Adrenal gland (tissue), 5 donors: Measurements from ENCODE around the gene MCTP1.

Experiments used
- POLR2A ChIP-seq, 2 donors: fragments of 450-650 bp; IDR thresholded peaks; one replicate each; pipeline ENCODE4 v1.6.1; 2017; ENCODE audit warnings: antibody characterized with exemption in 2 of 2, mild to moderate bottlenecking in 2 of 2, moderate library complexity in 1 of 2
- TF ChIP-seq, protein P1 (sequence below), 6 experiments: fragments of 450-650 bp in 4 of 6; fragments of 200-600 bp in 2 of 6; sonication (generic) in 1 of 6; IDR thresholded peaks; 1 replicate in 5 of 6; 2 replicates in 1 of 6; pipeline versions ENCODE4 v1.5.1 to v1.8.0; 2016 to 2021; ENCODE audit warnings: antibody characterized with exemption in 6 of 6, mild to moderate bottlenecking in 2 of 6, moderate library complexity in 1 of 6
- donor health status: DM: no; HTN: no; CAD: no.

DNA sequence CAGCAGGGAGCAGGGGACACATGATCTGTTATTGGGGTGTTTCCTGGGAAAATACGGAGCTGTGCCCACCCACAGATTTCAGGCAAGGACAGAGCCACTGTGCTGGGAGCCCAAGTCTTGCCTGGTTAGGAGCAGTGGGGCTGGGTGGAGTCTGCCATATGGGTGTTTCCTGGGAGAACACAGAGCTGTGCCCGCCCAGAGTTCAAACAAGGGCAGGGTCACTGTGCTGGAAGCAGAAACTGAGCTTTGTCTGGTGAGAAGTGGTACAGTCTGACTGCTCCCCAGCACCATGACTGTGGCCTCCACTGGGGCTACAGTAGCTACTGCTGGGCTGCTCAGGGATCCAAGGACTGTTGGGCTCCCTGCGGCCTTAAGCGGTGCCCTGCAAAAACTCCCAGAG, 135.5 kb downstream of the MCTP1 start:
- TF ChIP-seq, protein P1, sequence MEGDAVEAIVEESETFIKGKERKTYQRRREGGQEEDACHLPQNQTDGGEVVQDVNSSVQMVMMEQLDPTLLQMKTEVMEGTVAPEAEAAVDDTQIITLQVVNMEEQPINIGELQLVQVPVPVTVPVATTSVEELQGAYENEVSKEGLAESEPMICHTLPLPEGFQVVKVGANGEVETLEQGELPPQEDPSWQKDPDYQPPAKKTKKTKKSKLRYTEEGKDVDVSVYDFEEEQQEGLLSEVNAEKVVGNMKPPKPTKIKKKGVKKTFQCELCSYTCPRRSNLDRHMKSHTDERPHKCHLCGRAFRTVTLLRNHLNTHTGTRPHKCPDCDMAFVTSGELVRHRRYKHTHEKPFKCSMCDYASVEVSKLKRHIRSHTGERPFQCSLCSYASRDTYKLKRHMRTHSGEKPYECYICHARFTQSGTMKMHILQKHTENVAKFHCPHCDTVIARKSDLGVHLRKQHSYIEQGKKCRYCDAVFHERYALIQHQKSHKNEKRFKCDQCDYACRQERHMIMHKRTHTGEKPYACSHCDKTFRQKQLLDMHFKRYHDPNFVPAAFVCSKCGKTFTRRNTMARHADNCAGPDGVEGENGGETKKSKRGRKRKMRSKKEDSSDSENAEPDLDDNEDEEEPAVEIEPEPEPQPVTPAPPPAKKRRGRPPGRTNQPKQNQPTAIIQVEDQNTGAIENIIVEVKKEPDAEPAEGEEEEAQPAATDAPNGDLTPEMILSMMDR (IDR thresholded peaks at IDR 0.05), result no peak
- TF ChIP-seq POLR2A (IDR thresholded peaks at IDR 0.05), result no peak
